DND-41 (cell line): ENCODE measurements around the gene CCDC6.

Experiments used
- ATAC-seq: fragments of 200-7000 bp; cut with Tn5 transposase; 3 replicates; pipeline ENCODE4 v1.9.1; 2021; ENCODE audit warnings: low read depth; ENCODE audit not compliant: insufficient read depth
- DNase-seq: peaks from one replicate; pipeline ENCODE4 v3.0.0-alpha.2; 2020
- H2AFZ ChIP-seq: 2 replicates; pipeline ENCODE4 v1.6.0; 2012; ENCODE audit warnings: low read depth, low read length
- H3K27ac ChIP-seq: 2 replicates; pipeline ENCODE4 v1.5.1; 2012; ENCODE audit warnings: low read length, inconsistent platforms
- H3K27me3 ChIP-seq: fragments of 200-600 bp; sonication (generic); 2 replicates; pipeline ENCODE4 v1.6.0; 2012; ENCODE audit warnings: low read length, mild to moderate bottlenecking, inconsistent platforms; ENCODE audit not compliant: insufficient read depth, poor library complexity
- H3K36me3 ChIP-seq: 2 replicates; pipeline ENCODE4 v1.5.1; 2012; ENCODE audit warnings: low read length, inconsistent platforms; ENCODE audit not compliant: insufficient read depth
- H3K4me1 ChIP-seq: 2 replicates; pipeline ENCODE4 v1.5.1; 2012; ENCODE audit warnings: mild to moderate bottlenecking, low read length; ENCODE audit not compliant: insufficient read depth
- H3K4me2 ChIP-seq: 2 replicates; pipeline ENCODE4 v1.6.0; 2012; ENCODE audit warnings: mild to moderate bottlenecking, moderate library complexity, low read length, inconsistent platforms; ENCODE audit not compliant: insufficient read depth
- H3K4me3 ChIP-seq, 2 experiments: fragments of 200-600 bp in 1 of 2; shearing (Covaris generic) in 1 of 2; 2 replicates each; pipeline ENCODE4 v1.5.1; 2012 to 2016; ENCODE audit warnings: inconsistent platforms in 2 of 2, low read length in 2 of 2, mild to moderate bottlenecking in 2 of 2, low read depth in 1 of 2, moderate library complexity in 1 of 2
- H3K79me2 ChIP-seq: 2 replicates; pipeline ENCODE4 v1.6.0; 2012; ENCODE audit warnings: low read length, inconsistent platforms; ENCODE audit not compliant: insufficient read depth
- H3K9ac ChIP-seq: 2 replicates; pipeline ENCODE4 v1.6.0; 2012; ENCODE audit warnings: low read depth, mild to moderate bottlenecking, inconsistent platforms, low read length, moderate library complexity
- H3K9me3 ChIP-seq: 2 replicates; pipeline ENCODE4 v1.5.1; 2012; ENCODE audit warnings: low read length, moderate library complexity, mild to moderate bottlenecking, inconsistent platforms; ENCODE audit not compliant: insufficient read depth, severe bottlenecking
- H4K20me1 ChIP-seq: 2 replicates; pipeline ENCODE4 v1.6.0; 2012; ENCODE audit warnings: low read length; ENCODE audit not compliant: insufficient read depth
- EZH2 ChIP-seq: IDR thresholded peaks from 3 replicates; pipeline ENCODE4 v1.6.1; 2012; ENCODE audit warnings: borderline replicate concordance, low read depth, mild to moderate bottlenecking, moderate library complexity, low read length, inconsistent platforms; ENCODE audit not compliant: severe bottlenecking
- TF ChIP-seq, protein P1 (sequence below): IDR thresholded peaks from 2 replicates; pipeline ENCODE4 v1.5.1; 2012; ENCODE audit warnings: borderline replicate concordance, low read length, moderate library complexity, mild to moderate bottlenecking; ENCODE audit not compliant: poor library complexity, severe bottlenecking; ENCODE audit errors: extremely low read depth

Gene CCDC6

DNA sequence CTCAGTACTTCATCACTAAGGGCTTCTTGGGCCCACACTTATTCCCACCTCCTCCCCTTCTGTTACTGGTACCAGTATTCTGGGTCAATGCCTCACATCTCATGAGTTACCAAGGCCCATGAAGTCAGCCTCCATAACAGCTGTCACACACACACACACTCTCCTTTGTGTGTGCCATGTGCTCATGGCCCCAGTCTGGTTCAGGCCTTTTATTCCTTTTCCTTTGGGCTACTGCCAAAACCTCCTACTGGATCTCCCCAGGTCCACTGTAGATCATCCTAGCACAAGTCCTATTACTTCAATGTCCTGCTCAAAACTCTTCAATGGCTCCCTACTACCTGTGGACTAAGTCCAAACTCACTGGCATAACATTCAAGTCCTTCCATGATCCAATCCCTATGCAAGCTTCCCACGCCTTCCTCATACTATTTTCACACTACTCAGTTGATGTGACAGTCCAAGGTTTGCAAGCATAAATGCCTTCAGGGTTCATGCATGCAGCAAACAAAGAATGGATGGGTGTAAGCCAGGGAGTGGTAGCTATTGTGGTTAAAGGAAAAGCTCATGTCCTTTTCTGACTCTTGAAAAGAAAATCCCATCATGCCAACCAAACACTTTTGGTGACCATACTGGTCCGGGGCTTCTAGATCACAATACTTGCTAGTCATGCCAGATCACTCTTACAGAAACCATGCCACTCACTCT lies 68.1 kb downstream of the CCDC6 start:
- H3K79me2 ChIP-seq, result 0 out of 2 replicates have a peak, but pooled peaks cover 1% of the 10 kb centered on the region
- H3K36me3 ChIP-seq, result 0 out of 2 replicates have a peak, but pooled peaks cover 6% of the 10 kb centered on the region
- ATAC-seq (no peak), DNase-seq (no peak)
- TF ChIP-seq, protein P1, sequence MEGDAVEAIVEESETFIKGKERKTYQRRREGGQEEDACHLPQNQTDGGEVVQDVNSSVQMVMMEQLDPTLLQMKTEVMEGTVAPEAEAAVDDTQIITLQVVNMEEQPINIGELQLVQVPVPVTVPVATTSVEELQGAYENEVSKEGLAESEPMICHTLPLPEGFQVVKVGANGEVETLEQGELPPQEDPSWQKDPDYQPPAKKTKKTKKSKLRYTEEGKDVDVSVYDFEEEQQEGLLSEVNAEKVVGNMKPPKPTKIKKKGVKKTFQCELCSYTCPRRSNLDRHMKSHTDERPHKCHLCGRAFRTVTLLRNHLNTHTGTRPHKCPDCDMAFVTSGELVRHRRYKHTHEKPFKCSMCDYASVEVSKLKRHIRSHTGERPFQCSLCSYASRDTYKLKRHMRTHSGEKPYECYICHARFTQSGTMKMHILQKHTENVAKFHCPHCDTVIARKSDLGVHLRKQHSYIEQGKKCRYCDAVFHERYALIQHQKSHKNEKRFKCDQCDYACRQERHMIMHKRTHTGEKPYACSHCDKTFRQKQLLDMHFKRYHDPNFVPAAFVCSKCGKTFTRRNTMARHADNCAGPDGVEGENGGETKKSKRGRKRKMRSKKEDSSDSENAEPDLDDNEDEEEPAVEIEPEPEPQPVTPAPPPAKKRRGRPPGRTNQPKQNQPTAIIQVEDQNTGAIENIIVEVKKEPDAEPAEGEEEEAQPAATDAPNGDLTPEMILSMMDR, result no peak
- TF ChIP-seq EZH2, result no peak
- no peak overlapping the region for H2AFZ ChIP-seq
- no peaks in the 10 kb centered on the region for H3K27me3 ChIP-seq
- no peaks in the 10 kb centered on the region for H3K9me3 ChIP-seq
- H3K4me2 ChIP-seq, result no peak overlapping the region
- no peak overlapping the region for H3K4me3 ChIP-seq
- H4K20me1 ChIP-seq, result no peaks in the 10 kb centered on the region
- no peak overlapping the region for H3K9ac ChIP-seq
- no peaks in the 10 kb centered on the region for H3K4me1 ChIP-seq
- H3K27ac ChIP-seq, result no peak overlapping the region

DNA sequence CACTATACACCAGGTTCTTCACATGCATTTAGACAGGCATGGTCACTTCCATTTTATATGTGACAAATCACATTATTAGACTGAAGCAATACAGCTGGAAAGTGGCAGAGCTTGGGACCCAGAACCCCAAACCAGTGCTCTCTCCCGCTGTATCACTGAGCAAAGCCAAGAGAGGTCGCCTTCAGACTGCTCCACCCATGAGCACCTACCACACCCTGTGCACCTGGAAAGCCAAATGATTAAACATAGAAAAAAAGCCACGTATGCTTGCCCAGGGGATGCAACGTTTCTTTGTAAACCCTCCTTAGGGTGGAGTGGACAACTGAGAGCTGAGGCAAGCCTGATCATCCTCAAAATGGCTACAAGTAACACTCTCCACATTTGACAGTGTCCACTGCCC lies 72.5 kb downstream of the CCDC6 start:
- ATAC-seq (0 out of 3 replicates have a peak, but pooled peaks have one; percentile 37), DNase-seq (no peak)
- H3K9ac ChIP-seq, result no peak overlapping the region
- H3K27ac ChIP-seq, result no peak overlapping the region
- no peak overlapping the region for H3K4me3 ChIP-seq
- H3K4me2 ChIP-seq, result no peak overlapping the region
- H3K79me2 ChIP-seq, result 0 out of 2 replicates have a peak, but pooled peaks cover 1% of the 10 kb centered on the region
- no peaks in the 10 kb centered on the region for H3K27me3 ChIP-seq
- peaks cover 38% of the 10 kb centered on the region for H3K36me3 ChIP-seq
- H3K9me3 ChIP-seq, result no peaks in the 10 kb centered on the region
- no peak for TF ChIP-seq EZH2
- TF ChIP-seq, protein P1, result no peak
- no peak overlapping the region for H2AFZ ChIP-seq
- H3K4me1 ChIP-seq, result no peaks in the 10 kb centered on the region
- H4K20me1 ChIP-seq, result no peaks in the 10 kb centered on the region

DNA sequence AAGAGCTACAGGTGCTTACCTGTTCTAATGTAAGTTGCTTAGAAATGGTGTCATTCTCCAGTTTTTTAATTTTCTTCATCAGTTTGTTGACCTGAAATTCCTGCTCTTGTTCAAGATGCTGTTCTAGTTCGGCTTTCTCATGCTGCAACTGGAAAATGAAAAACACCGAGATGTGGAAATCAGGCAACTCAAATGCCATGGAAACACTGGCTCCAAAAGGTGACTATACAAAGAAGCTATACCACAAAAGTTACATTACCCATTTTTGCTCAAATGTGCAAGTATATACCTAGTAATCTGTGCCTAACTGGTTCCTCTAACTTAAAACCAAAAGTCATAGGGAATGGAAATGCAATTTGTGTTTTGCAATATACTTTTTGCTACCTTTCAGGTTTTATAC lies 73.8 kb downstream of the CCDC6 start:
- no peak for DNase-seq
- H2AFZ ChIP-seq, result no peak overlapping the region
- peaks cover 34% of the 10 kb centered on the region for H3K36me3 ChIP-seq
- 0 out of 2 replicates have a peak, but pooled peaks cover 1% of the 10 kb centered on the region for H3K79me2 ChIP-seq
- H3K9me3 ChIP-seq, result no peaks in the 10 kb centered on the region
- H3K4me3 ChIP-seq, result no peak overlapping the region
- no peak for ATAC-seq
- H3K27me3 ChIP-seq, result no peaks in the 10 kb centered on the region
- TF ChIP-seq EZH2, result no peak
- TF ChIP-seq, protein P1, result no peak
- H3K4me1 ChIP-seq, result no peaks in the 10 kb centered on the region
- no peak overlapping the region for H3K27ac ChIP-seq
- no peaks in the 10 kb centered on the region for H4K20me1 ChIP-seq
- H3K9ac ChIP-seq, result no peak overlapping the region
- no peak overlapping the region for H3K4me2 ChIP-seq
